ENCODE data around the gene ZNF280D. TPM values are rescaled to one million over a fixed set of nuclear protein-coding genes. Genes with fewer than 3 reads are reported as not detected.

ZNF280D gene
- total and polyA plus RNA-seq, 2 of the 8 experiments (the other 6 are each of a cell fraction or from before 2014, with no cell fraction given), result 7.4 to 27.5 TPM

DNA sequence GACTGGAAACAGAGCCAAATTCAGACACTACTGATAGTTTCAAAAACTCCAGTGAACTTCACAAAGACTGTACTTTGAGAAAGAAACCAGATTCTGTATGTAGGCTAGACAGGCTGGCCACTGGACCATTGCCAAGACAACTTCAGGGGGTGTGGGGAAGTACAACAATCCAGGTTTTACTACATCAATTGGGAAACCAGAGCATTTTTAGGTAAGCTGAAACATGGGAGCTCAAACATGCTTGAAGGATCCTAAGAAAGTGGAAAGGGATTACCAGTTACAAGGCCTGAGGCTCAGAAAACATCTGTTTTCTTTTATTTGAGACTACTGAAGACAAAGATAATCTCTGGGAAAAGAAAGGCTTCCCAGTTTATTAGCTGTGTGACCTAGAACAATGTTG is 26.9 kb upstream of the ZNF280D start:
- H3K4me1 ChIP-seq (replicated peaks in 1 of 4; ENCODE audit: control insufficient read depth in 3 of 4, insufficient read depth in 4 of 4, low read length in 3 of 4), result peaks cover 0 to 6% (median 1%) of the 10 kb centered on the region in 4 experiments; a peak in 1 of 7 replicates
- H4K20me1 ChIP-seq (replicated peaks in 1 of 2; ENCODE audit: control insufficient read depth in 1 of 2, insufficient read depth in 2 of 2, low read length in 2 of 2), result no peaks in the 10 kb centered on the region
- no peak overlapping the region for H2AFZ ChIP-seq (ENCODE audit: low read length)
- no peak overlapping the region for H3K18ac ChIP-seq (ENCODE audit: extremely low read depth, low read length)
- no peak overlapping the region for H3K27ac ChIP-seq (ENCODE audit: low read depth, low read length)
- H4K91ac ChIP-seq (replicated peaks; ENCODE audit: insufficient read length, low read length), result no peak overlapping the region
- H4K5ac ChIP-seq (ENCODE audit: insufficient read length, low read depth, low read length), result no peak overlapping the region
- no peak overlapping the region for H2BK12ac ChIP-seq (ENCODE audit: low read depth, low read length)
- H3K36me3 ChIP-seq (ENCODE audit: control insufficient read depth in 2 of 4, insufficient read depth in 4 of 4, low read length in 3 of 4), result no peaks in the 10 kb centered on the region
- ChIA-PET POLR2A (ENCODE audit: partially characterized antibody) (interaction anchor here (0.7 kb wide), 1 partner anchor 158 kb away, joined by 3 read pairs; the partner anchor contains the start of gene TCF12), CTCF (ENCODE audit: partially characterized antibody) (interaction anchor here (0.7 to 1.3 kb wide), 3 partner anchors 13 to 23 kb away, joined by 3 to 4 read pairs (median 3); no protein-coding TSS in a partner anchor)
- no peak overlapping the region for H3K4me2 ChIP-seq (ENCODE audit: insufficient read depth in 1 of 2, low read depth in 2 of 2, low read length in 2 of 2)
- no peak overlapping the region for H2BK15ac ChIP-seq (ENCODE audit: low read length)
- H3K9me3 ChIP-seq (ENCODE audit: insufficient read depth in 2 of 2, low read depth in 1 of 2, low read length in 1 of 2), result no peaks in the 10 kb centered on the region
- H3K4me3 ChIP-seq (ENCODE audit: extremely low read depth in 1 of 4, insufficient read depth in 2 of 4, low read depth in 3 of 4, low read length in 4 of 4), result no peak overlapping the region
- H3K14ac ChIP-seq (ENCODE audit: insufficient read length), result no peak overlapping the region
- no peak overlapping the region for H3K4ac ChIP-seq (replicated peaks; ENCODE audit: insufficient read length, low read depth, low read length)
- no peaks in the 10 kb centered on the region; the same call in 1 of the 2 replicates for H3K23me2 ChIP-seq (ENCODE audit: low read depth, low read length)
- peaks cover 0 to 1% (median 0%) of the 10 kb centered on the region in 4 experiments; a peak in 1 of 7 replicates for H3K27me3 ChIP-seq (replicated peaks in 1 of 4; ENCODE audit: control insufficient read depth in 3 of 4, extremely low read depth in 1 of 4, insufficient read depth in 3 of 4, low read length in 3 of 4)
- H3K79me2 ChIP-seq (ENCODE audit: control insufficient read depth in 1 of 2, insufficient read depth in 2 of 2, low read length in 2 of 2), result no peaks in the 10 kb centered on the region
- H3K23ac ChIP-seq (ENCODE audit: insufficient read length), result no peak overlapping the region
- H3K79me1 ChIP-seq (ENCODE audit: low read depth, low read length), result no peaks in the 10 kb centered on the region
- H4K8ac ChIP-seq (ENCODE audit: extremely low read depth, insufficient read depth, low read length), result no peak overlapping the region
- no peak overlapping the region for H2BK20ac ChIP-seq (ENCODE audit: low read length)
- DNase-seq (ENCODE audit: low read depth in 1 of 2, low spot score in 2 of 2) (no peak), FAIRE-seq (no peak)
- no peak overlapping the region for H3K56ac ChIP-seq (replicated peaks; ENCODE audit: insufficient read length, low read depth, low read length)
- H2BK5ac ChIP-seq (ENCODE audit: low read depth, low read length), result no peak overlapping the region
- H2BK120ac ChIP-seq (replicated peaks; ENCODE audit: low read depth, low read length), result no peak overlapping the region
- no peak overlapping the region for H2AK5ac ChIP-seq (ENCODE audit: low read depth, low read length)
- H3K9ac ChIP-seq (replicated peaks in 1 of 4; ENCODE audit: extremely low read depth in 1 of 4, low read depth in 3 of 4, low read length in 3 of 4), result no peak overlapping the region
- TF ChIP-seq BCL11A (IDR thresholded peaks at IDR 0.05; ENCODE audit: low read depth in 2 of 2, low read length in 2 of 2), result no peak
- no peak for TF ChIP-seq HDAC2 (IDR thresholded peaks at IDR 0.05; ENCODE audit: borderline replicate concordance in 1 of 2, low read depth in 2 of 2, low read length in 2 of 2)
- no peak for TF ChIP-seq SP2 (IDR thresholded peaks at IDR 0.05; ENCODE audit: low read length)
- TF ChIP-seq PHF8 (conservative IDR thresholded peaks at IDR 0.05; ENCODE audit: low read depth, low read length), result no peak
- no peak for TF ChIP-seq HDAC6 (IDR thresholded peaks at IDR 0.05; ENCODE audit: low read depth, low read length)
- TF ChIP-seq SIN3A (conservative IDR thresholded peaks at IDR 0.05 in 1 of 2, IDR thresholded peaks at IDR 0.05 in 1 of 2; ENCODE audit: low read depth in 1 of 2, low read length in 2 of 2), result no peak
- no peak for TF ChIP-seq YY1 (IDR thresholded peaks at IDR 0.05; ENCODE audit: low read depth, low read length)
- TF ChIP-seq EGR1 (IDR thresholded peaks at IDR 0.05; ENCODE audit: borderline replicate concordance, low read depth, low read length), result no peak
- no peak for TF ChIP-seq CHD1 (IDR thresholded peaks at IDR 0.05; ENCODE audit: low read depth, low read length)
- no peak for TF ChIP-seq RNF2 (IDR thresholded peaks at IDR 0.05; ENCODE audit: borderline replicate concordance, low read depth, low read length, missing control alignments, poor library complexity, severe bottlenecking)
- TF ChIP-seq, protein P1, sequence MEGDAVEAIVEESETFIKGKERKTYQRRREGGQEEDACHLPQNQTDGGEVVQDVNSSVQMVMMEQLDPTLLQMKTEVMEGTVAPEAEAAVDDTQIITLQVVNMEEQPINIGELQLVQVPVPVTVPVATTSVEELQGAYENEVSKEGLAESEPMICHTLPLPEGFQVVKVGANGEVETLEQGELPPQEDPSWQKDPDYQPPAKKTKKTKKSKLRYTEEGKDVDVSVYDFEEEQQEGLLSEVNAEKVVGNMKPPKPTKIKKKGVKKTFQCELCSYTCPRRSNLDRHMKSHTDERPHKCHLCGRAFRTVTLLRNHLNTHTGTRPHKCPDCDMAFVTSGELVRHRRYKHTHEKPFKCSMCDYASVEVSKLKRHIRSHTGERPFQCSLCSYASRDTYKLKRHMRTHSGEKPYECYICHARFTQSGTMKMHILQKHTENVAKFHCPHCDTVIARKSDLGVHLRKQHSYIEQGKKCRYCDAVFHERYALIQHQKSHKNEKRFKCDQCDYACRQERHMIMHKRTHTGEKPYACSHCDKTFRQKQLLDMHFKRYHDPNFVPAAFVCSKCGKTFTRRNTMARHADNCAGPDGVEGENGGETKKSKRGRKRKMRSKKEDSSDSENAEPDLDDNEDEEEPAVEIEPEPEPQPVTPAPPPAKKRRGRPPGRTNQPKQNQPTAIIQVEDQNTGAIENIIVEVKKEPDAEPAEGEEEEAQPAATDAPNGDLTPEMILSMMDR (IDR thresholded peaks at IDR 0.05; ENCODE audit: control extremely low read depth in 1 of 3, insufficient read depth in 1 of 3, low read depth in 1 of 3, low read length in 3 of 3), result no peak
- TF ChIP-seq JUN (IDR thresholded peaks at IDR 0.05; ENCODE audit: low read depth, low read length), result no peak

Data from H1 (cell line).